ENCODE data around the gene GIT1. TPM values are rescaled to one million over a fixed set of nuclear protein-coding genes. Genes with fewer than 3 reads are reported as not detected.
A peak's percentile ranks its signal among the peaks of the same experiment; 100 is the strongest.

GIT1 gene
- total and polyA plus RNA-seq, 9 donors = 18.0 to 51.8 (median 39.0) TPM

GRCh38 chr17:29571486-29571882 lies 18.0 kb downstream of the GIT1 start:
- peak overlapping the region in 1 of 2 donors; percentile 56 for H3K27ac ChIP-seq
- no peaks in the 10 kb centered on the region for H3K36me3 ChIP-seq
- H3K27me3 ChIP-seq = no peaks in the 10 kb centered on the region
- DNase-seq = no peak
- intact Hi-C loops (cut with DNase I) = no loop called here
- no peak for TF ChIP-seq POLR2A (IDR thresholded peaks at IDR 0.05)
- TF ChIP-seq CTCF (IDR thresholded peaks at IDR 0.05) = no peak
- H3K4me1 ChIP-seq (ENCODE audit: insufficient read depth) = peaks cover 15% of the 10 kb centered on the region
- no peaks in the 10 kb centered on the region for H3K9me3 ChIP-seq
- WGBS, 3 donors = 88 to 89% (median 89%) methylated on average over 6 of the region's 6 CpGs
- H3K4me3 ChIP-seq = no peak overlapping the region

GRCh38 chr17:29570521-29570920 lies 18.9 kb downstream of the GIT1 start:
- peak in 1 of 5 donors; percentile 5 for DNase-seq
- TF ChIP-seq EP300 (IDR thresholded peaks at IDR 0.05) = no peak
- no peak for TF ChIP-seq POLR2A (IDR thresholded peaks at IDR 0.05)
- no peak for TF ChIP-seq CTCF (IDR thresholded peaks at IDR 0.05)
- WGBS, 3 donors = 88 to 90% (median 90%) methylated on average over 7 of the region's 7 CpGs
- Histone ChIP-seq H3K4me3 (no peak overlapping the region), H3K27ac (no peak overlapping the region), H3K36me3 (no peaks in the 10 kb centered on the region), H3K4me1 (ENCODE audit: insufficient read depth) (peaks cover 18% of the 10 kb centered on the region), H3K27me3 (no peaks in the 10 kb centered on the region), H3K9me3 (no peaks in the 10 kb centered on the region)
- intact Hi-C loops (cut with DNase I) = no loop called here

- H3K4me1 ChIP-seq (ENCODE audit: insufficient read depth) = peaks cover 18% of the 10 kb centered on the region
- TF ChIP-seq EP300 (IDR thresholded peaks at IDR 0.05) (no peak), CTCF (IDR thresholded peaks at IDR 0.05) (no peak)
- intact Hi-C loops (cut with DNase I) = no loop called here
Observed at GRCh38 chr17:29569245-29569950, 20.1 kb downstream of the GIT1 start.

GRCh38 chr17:29568331-29569244 lies 20.9 kb downstream of the GIT1 start, which contains the start of gene TP53I13:
Gene TP53I13, plus strand, starts transcription at chr17:29568701. Its CDS starts 58 bp downstream, at chr17:29568759.
- DNase-seq = peak; percentile 87 to 93 (median 88)
- Histone ChIP-seq H3K27ac (peak within 1 kb of the TSS; percentile 80 to 89), H3K27me3 (no peaks in the 10 kb centered on the region), H3K36me3 (no peaks in the 10 kb centered on the region), H3K4me1 (ENCODE audit: insufficient read depth) (peaks cover 18% of the 10 kb centered on the region), H3K9me3 (no peaks in the 10 kb centered on the region), H3K4me3 (peak within 1 kb of the TSS; percentile 63)
- WGBS, 3 donors = 0 to 2% (median 1%) methylated on average over 49 to 85 of the region's 85 CpGs
- TF ChIP-seq CTCF (IDR thresholded peaks at IDR 0.05) = no peak
- TF ChIP-seq POLR2A (IDR thresholded peaks at IDR 0.05) = peak; percentile 37
- intact Hi-C loops (cut with DNase I) = no loop called here

More at GRCh38 chr17:29569245-29569950, 20.1 kb downstream of the GIT1 start:
- peak in 2 of 5 donors; percentile 14 to 23 for DNase-seq
- Histone ChIP-seq H3K27ac (peak overlapping the region; percentile 80 to 89), H3K27me3 (no peaks in the 10 kb centered on the region), H3K4me3 (peak overlapping the region; percentile 63), H3K36me3 (no peaks in the 10 kb centered on the region), H3K9me3 (no peaks in the 10 kb centered on the region)
- WGBS, 3 donors = 65 to 68% (median 65%) methylated on average over 14 of the region's 14 CpGs

Measured in ovary (tissue), 9 donors.